CD4-positive, alpha-beta memory T cell (primary cell): ENCODE data around the gene CTPS1. TPM values are rescaled to one million over a fixed set of nuclear protein-coding genes. Genes with fewer than 3 reads are reported as not detected.

ENCODE experiments used
- CTCF ChIA-PET: fragments of 350-600 bp; sonication (Branson Sonifier 250); formaldehyde crosslinking; loops from one replicate; lab custom pipeline; 2021; ENCODE audit warnings: inconsistent platforms; ENCODE audit not compliant: partially characterized antibody; lab: Charles Lee
- POLR2A ChIA-PET: fragments of 350-600 bp; sonication (Branson Sonifier 250); formaldehyde crosslinking; loops from one replicate; lab custom pipeline; 2021; ENCODE audit not compliant: partially characterized antibody; lab: Charles Lee
- DNase-seq, 5 donors: peaks; one replicate each; pipeline versions ENCODE4 v3.0.0 to v3.0.0-alpha.2; 2020 to 2022; ENCODE audit warnings: mixed read lengths in 1 of 5
- H3K27ac ChIP-seq: one replicate; pipeline ENCODE4 v1.7.0; 2013; ENCODE audit warnings: low read depth, low read length
- H3K27me3 ChIP-seq: 2 replicates; pipeline ENCODE4 v1.7.0; 2013; ENCODE audit warnings: mild to moderate bottlenecking, low read length, moderate library complexity; ENCODE audit not compliant: insufficient read depth
- H3K36me3 ChIP-seq: 2 replicates; pipeline ENCODE4 v1.7.0; 2013; ENCODE audit warnings: mild to moderate bottlenecking, low read length, moderate library complexity; ENCODE audit not compliant: insufficient read depth
- H3K4me1 ChIP-seq: 2 replicates; pipeline ENCODE4 v1.7.0; 2013; ENCODE audit warnings: mild to moderate bottlenecking, low read length, moderate library complexity; ENCODE audit not compliant: insufficient read depth
- H3K4me3 ChIP-seq, 2 donors: one replicate each; pipeline ENCODE4 v1.7.0; 2013; ENCODE audit warnings: low read length in 2 of 2, mild to moderate bottlenecking in 1 of 2
- H3K9me3 ChIP-seq, 2 donors: one replicate each; pipeline ENCODE4 v1.7.0; 2013; ENCODE audit warnings: low read length in 2 of 2, control low read depth in 1 of 2; ENCODE audit not compliant: control insufficient read depth in 1 of 2
- H3K27ac Mint-ChIP-seq, 7 donors: one replicate each; pipeline ENCODE4 v1.8.0; 2020 to 2021; ENCODE audit warnings: mixed read lengths in 7 of 7, mild to moderate bottlenecking in 6 of 7, inconsistent platforms in 3 of 7, moderate library complexity in 3 of 7
- H3K27me3 Mint-ChIP-seq, 2 donors: one replicate each; pipeline ENCODE4 v1.8.0; 2020 to 2021; ENCODE audit warnings: mixed read lengths in 2 of 2
- H3K36me3 Mint-ChIP-seq, 2 donors: one replicate each; pipeline ENCODE4 v1.8.0; 2020 to 2021; ENCODE audit warnings: mixed read lengths in 2 of 2, inconsistent platforms in 1 of 2, mild to moderate bottlenecking in 1 of 2
- H3K4me1 Mint-ChIP-seq, 4 donors: one replicate each; pipeline ENCODE4 v1.8.0; 2020 to 2021; ENCODE audit warnings: mixed read lengths in 4 of 4, mild to moderate bottlenecking in 1 of 4
- H3K4me3 Mint-ChIP-seq, 8 donors: one replicate each; pipeline ENCODE4 v1.8.0; 2020 to 2021; ENCODE audit warnings: mixed read lengths in 8 of 8, mild to moderate bottlenecking in 7 of 8, moderate library complexity in 6 of 8, inconsistent platforms in 3 of 8
- H3K9me3 Mint-ChIP-seq, 8 donors: one replicate each; pipeline ENCODE4 v1.8.0; 2020 to 2021; ENCODE audit warnings: mixed read lengths in 8 of 8, mild to moderate bottlenecking in 5 of 8, inconsistent platforms in 3 of 8, moderate library complexity in 1 of 8
- intact Hi-C: fragments of 100-400 bp; cut with micrococcal nuclease; formaldehyde crosslinking; loops from one replicate; pipeline ENCODE4 v1.15.1; 2023
- polyA plus RNA-seq, 2 donors: library from polyadenylated mRNA; unstranded; fragments of 300-500 nt; fragmentation: Illumina TruSeq; gene quantifications; one replicate each; pipeline ENCODE4 v1.2.3, GENCODE V29; 2021
- total RNA-seq, 2 experiments: library from RNA; stranded (reverse); gene quantifications; one replicate each; pipeline ENCODE4 v1.2.3, GENCODE V29; 2021

CTPS1 gene
- total and polyA plus RNA-seq, 4 experiments from 2014 or later, result 11.6 to 19.7 (median 16.4) TPM

GRCh38 chr1:40987439-40988276 lies 8.2 kb downstream of the CTPS1 start:
- H3K27me3 Mint-ChIP-seq, result no peaks in the 10 kb centered on the region
- Histone ChIP-seq H3K27ac (no peak overlapping the region), H3K27me3 (no peaks in the 10 kb centered on the region), H3K4me3 (no peak overlapping the region), H3K9me3 (no peaks in the 10 kb centered on the region), H3K36me3 (peaks cover 76% of the 10 kb centered on the region), H3K4me1 (no peaks in the 10 kb centered on the region)
- ChIA-PET CTCF (interaction anchor here (1.6 kb wide), 1 partner anchor 16 kb away, joined by 4 read pairs; no protein-coding TSS in a partner anchor), POLR2A (no interaction called here)
- peaks cover 79 to 87% of the 10 kb centered on the region in 2 donors for H3K36me3 Mint-ChIP-seq
- H3K4me1 Mint-ChIP-seq, result peaks cover 6 to 7% (median 7%) of the 10 kb centered on the region in 4 donors
- no peak overlapping the region for H3K27ac Mint-ChIP-seq
- H3K9me3 Mint-ChIP-seq, result no peaks in the 10 kb centered on the region
- no peak for DNase-seq
- H3K4me3 Mint-ChIP-seq, result no peak overlapping the region
- intact Hi-C loops, result no loop called here

GRCh38 chr1:40988280-40988679 lies 8.8 kb downstream of the CTPS1 start:
- ChIA-PET POLR2A (no interaction called here), CTCF (interaction anchor here (1.6 kb wide), 1 partner anchor 15 kb away, joined by 4 read pairs; no protein-coding TSS in a partner anchor)
- Mint-ChIP-seq H3K27me3 (no peaks in the 10 kb centered on the region), H3K36me3 (peaks cover 79 to 87% of the 10 kb centered on the region in 2 donors), H3K27ac (no peak overlapping the region), H3K9me3 (no peaks in the 10 kb centered on the region), H3K4me1 (peaks cover 1 to 7% (median 5%) of the 10 kb centered on the region in 4 donors), H3K4me3 (no peak overlapping the region)
- no peak for DNase-seq
- Histone ChIP-seq H3K27ac (no peak overlapping the region), H3K36me3 (peaks cover 74% of the 10 kb centered on the region), H3K27me3 (no peaks in the 10 kb centered on the region), H3K9me3 (no peaks in the 10 kb centered on the region), H3K4me3 (no peak overlapping the region), H3K4me1 (no peaks in the 10 kb centered on the region)
- intact Hi-C loops, result no loop called here

- peaks cover 66% of the 10 kb centered on the region for H3K36me3 ChIP-seq
- intact Hi-C loops, result no loop called here
- H3K27me3 Mint-ChIP-seq, result no peaks in the 10 kb centered on the region
- no peak for DNase-seq
- no peak overlapping the region for H3K4me3 Mint-ChIP-seq
- H3K27ac ChIP-seq, result no peak overlapping the region
- POLR2A ChIA-PET, result no interaction called here
- peaks cover 0 to 4% (median 3%) of the 10 kb centered on the region in 4 donors for H3K4me1 Mint-ChIP-seq
- no peaks in the 10 kb centered on the region for H3K4me1 ChIP-seq
- no peak overlapping the region for H3K4me3 ChIP-seq
- no peaks in the 10 kb centered on the region for H3K9me3 ChIP-seq
- CTCF ChIA-PET, result interaction anchor here (1.6 kb wide), 1 partner anchor 14 kb away, joined by 4 read pairs; no protein-coding TSS in a partner anchor
- no peaks in the 10 kb centered on the region for H3K9me3 Mint-ChIP-seq
- peaks cover 77 to 82% of the 10 kb centered on the region in 2 donors for H3K36me3 Mint-ChIP-seq
- H3K27ac Mint-ChIP-seq, result no peak overlapping the region
- no peaks in the 10 kb centered on the region for H3K27me3 ChIP-seq
These were observed 9.6 kb downstream of the CTPS1 start for GRCh38 chr1:40989066-40989465.

GRCh38 chr1:40997096-40997495 lies 17.6 kb downstream of the CTPS1 start:
- no peaks in the 10 kb centered on the region for H3K9me3 Mint-ChIP-seq
- H3K27ac Mint-ChIP-seq, result no peak overlapping the region
- Histone ChIP-seq H3K36me3 (peaks cover 48% of the 10 kb centered on the region), H3K27me3 (no peaks in the 10 kb centered on the region), H3K4me3 (no peak overlapping the region), H3K4me1 (no peaks in the 10 kb centered on the region), H3K9me3 (no peaks in the 10 kb centered on the region), H3K27ac (no peak overlapping the region)
- ChIA-PET CTCF (no interaction called here), POLR2A (no interaction called here)
- intact Hi-C loops, result no loop called here
- H3K4me1 Mint-ChIP-seq, result peaks cover 0 to 3% (median 2%) of the 10 kb centered on the region in 4 donors
- DNase-seq, result no peak
- no peak overlapping the region for H3K4me3 Mint-ChIP-seq
- no peaks in the 10 kb centered on the region for H3K27me3 Mint-ChIP-seq
- peaks cover 52 to 67% of the 10 kb centered on the region in 2 donors for H3K36me3 Mint-ChIP-seq

GRCh38 chr1:40998668-40999067 lies 19.2 kb downstream of the CTPS1 start:
- Mint-ChIP-seq H3K4me1 (peaks cover 8 to 19% (median 16%) of the 10 kb centered on the region in 4 donors), H3K27me3 (no peaks in the 10 kb centered on the region), H3K9me3 (no peaks in the 10 kb centered on the region), H3K27ac (peak overlapping the region in 2 of 7 donors; percentile 27 to 36), H3K36me3 (peaks cover 52 to 72% of the 10 kb centered on the region in 2 donors), H3K4me3 (no peak overlapping the region)
- no peak for DNase-seq
- H3K27me3 ChIP-seq, result no peaks in the 10 kb centered on the region
- intact Hi-C loops, result no loop called here
- peaks cover 11% of the 10 kb centered on the region for H3K4me1 ChIP-seq
- POLR2A ChIA-PET, result interaction anchor here (1.1 kb wide), 1 partner anchor 14 kb away, joined by 3 read pairs; no protein-coding TSS in a partner anchor
- CTCF ChIA-PET, result no interaction called here
- H3K36me3 ChIP-seq, result peaks cover 45% of the 10 kb centered on the region
- no peak overlapping the region for H3K4me3 ChIP-seq
- H3K9me3 ChIP-seq, result no peaks in the 10 kb centered on the region
- H3K27ac ChIP-seq, result no peak overlapping the region

- Histone ChIP-seq H3K27ac (no peak overlapping the region), H3K36me3 (peaks cover 39% of the 10 kb centered on the region), H3K9me3 (no peaks in the 10 kb centered on the region), H3K4me1 (peaks cover 17% of the 10 kb centered on the region), H3K27me3 (no peaks in the 10 kb centered on the region), H3K4me3 (no peak overlapping the region)
- Mint-ChIP-seq H3K27ac (peak overlapping the region in 6 of 7 donors; percentile 10 to 86 (median 66)), H3K27me3 (no peaks in the 10 kb centered on the region), H3K4me1 (peaks cover 11 to 28% (median 20%) of the 10 kb centered on the region in 4 donors), H3K36me3 (peaks cover 48 to 74% of the 10 kb centered on the region in 2 donors), H3K4me3 (peak overlapping the region in 4 of 8 donors; percentile 1 to 48 (median 18)), H3K9me3 (no peaks in the 10 kb centered on the region)
- POLR2A ChIA-PET, result interaction anchor here (0.8 to 1.7 kb wide), 10 partner anchors 8 to 237 kb away, joined by 3 to 25 read pairs (median 4); partner anchors contain the start of genes CITED4, CTPS1 and SLFNL1
- DNase-seq, result no peak
- CTCF ChIA-PET, result interaction anchor here (0.9 to 3.2 kb wide), 17 partner anchors 8 to 241 kb away, joined by 3 to 32 read pairs (median 4); partner anchors contain the start of gene CTPS1
- intact Hi-C loops, result loop anchor here (1.0 to 5.0 kb wide), 3 partner anchors 24 to 239 kb away; partner anchors contain the start of genes CITED4, CTPS1 and SCMH1
These were observed 23.7 kb downstream of the CTPS1 start for GRCh38 chr1:41003127-41003639.
